ENCODE results near the gene SLC9A9. TPM values are rescaled to one million over a fixed set of nuclear protein-coding genes. Genes with fewer than 3 reads are reported as not detected.

Gene SLC9A9
- total RNA-seq, 3 donors from 2014 or later (not counting 1 experiment from before 2014, with no cell fraction given), result 24.0 to 29.1 (median 27.2) TPM

DNA sequence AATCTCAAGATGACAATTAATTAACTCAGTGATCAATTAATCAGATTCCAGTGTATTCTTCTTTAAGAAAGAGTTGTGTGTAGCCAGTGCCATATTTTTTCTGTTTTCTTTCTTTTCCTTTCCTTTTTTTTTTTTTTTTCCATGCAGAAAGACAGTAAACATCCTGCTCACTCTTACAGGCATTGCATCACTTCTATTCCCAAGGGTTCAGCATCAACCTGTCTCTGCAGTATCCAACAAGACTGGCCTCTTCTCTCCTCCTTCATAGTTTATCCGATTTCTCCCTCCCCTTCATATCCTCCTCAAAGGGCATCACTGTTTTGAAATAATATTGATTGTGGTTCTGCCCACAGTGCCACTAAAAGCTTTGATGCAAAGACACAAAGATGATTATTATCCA, 17.0 kb upstream of the SLC9A9 start:
- Histone ChIP-seq H3K4me3 (ENCODE audit: low read length) (no peak overlapping the region), H3K9me3 (ENCODE audit: control insufficient read depth, insufficient read depth, low read length) (no peaks in the 10 kb centered on the region), H3K27me3 (ENCODE audit: control insufficient read depth, insufficient read depth, low read length) (no peaks in the 10 kb centered on the region), H3K4me1 (ENCODE audit: control insufficient read depth, insufficient read depth, low read length) (no peaks in the 10 kb centered on the region), H3K27ac (ENCODE audit: low read length) (no peak overlapping the region), H3K36me3 (ENCODE audit: control insufficient read depth, insufficient read depth, low read length) (no peaks in the 10 kb centered on the region)
- WGBS (ENCODE audit: insufficient coverage), result 83% methylated on average over 1 of the region's 1 CpG
- Mint-ChIP-seq H3K9me3 (no peaks in the 10 kb centered on the region), H3K4me3 (no peak overlapping the region), H3K27ac (no peak overlapping the region), H3K4me1 (no peaks in the 10 kb centered on the region), H3K36me3 (no peaks in the 10 kb centered on the region), H3K27me3 (ENCODE audit: low read depth in 2 of 2) (peaks cover 16 to 53% of the 10 kb centered on the region in 2 donors)
- intact Hi-C loops (cut with micrococcal nuclease), result no loop called here
- no peak for DNase-seq
- no peak for ATAC-seq
- TF ChIP-seq, protein P1, sequence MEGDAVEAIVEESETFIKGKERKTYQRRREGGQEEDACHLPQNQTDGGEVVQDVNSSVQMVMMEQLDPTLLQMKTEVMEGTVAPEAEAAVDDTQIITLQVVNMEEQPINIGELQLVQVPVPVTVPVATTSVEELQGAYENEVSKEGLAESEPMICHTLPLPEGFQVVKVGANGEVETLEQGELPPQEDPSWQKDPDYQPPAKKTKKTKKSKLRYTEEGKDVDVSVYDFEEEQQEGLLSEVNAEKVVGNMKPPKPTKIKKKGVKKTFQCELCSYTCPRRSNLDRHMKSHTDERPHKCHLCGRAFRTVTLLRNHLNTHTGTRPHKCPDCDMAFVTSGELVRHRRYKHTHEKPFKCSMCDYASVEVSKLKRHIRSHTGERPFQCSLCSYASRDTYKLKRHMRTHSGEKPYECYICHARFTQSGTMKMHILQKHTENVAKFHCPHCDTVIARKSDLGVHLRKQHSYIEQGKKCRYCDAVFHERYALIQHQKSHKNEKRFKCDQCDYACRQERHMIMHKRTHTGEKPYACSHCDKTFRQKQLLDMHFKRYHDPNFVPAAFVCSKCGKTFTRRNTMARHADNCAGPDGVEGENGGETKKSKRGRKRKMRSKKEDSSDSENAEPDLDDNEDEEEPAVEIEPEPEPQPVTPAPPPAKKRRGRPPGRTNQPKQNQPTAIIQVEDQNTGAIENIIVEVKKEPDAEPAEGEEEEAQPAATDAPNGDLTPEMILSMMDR (IDR thresholded peaks at IDR 0.05), result no peak

DNA sequence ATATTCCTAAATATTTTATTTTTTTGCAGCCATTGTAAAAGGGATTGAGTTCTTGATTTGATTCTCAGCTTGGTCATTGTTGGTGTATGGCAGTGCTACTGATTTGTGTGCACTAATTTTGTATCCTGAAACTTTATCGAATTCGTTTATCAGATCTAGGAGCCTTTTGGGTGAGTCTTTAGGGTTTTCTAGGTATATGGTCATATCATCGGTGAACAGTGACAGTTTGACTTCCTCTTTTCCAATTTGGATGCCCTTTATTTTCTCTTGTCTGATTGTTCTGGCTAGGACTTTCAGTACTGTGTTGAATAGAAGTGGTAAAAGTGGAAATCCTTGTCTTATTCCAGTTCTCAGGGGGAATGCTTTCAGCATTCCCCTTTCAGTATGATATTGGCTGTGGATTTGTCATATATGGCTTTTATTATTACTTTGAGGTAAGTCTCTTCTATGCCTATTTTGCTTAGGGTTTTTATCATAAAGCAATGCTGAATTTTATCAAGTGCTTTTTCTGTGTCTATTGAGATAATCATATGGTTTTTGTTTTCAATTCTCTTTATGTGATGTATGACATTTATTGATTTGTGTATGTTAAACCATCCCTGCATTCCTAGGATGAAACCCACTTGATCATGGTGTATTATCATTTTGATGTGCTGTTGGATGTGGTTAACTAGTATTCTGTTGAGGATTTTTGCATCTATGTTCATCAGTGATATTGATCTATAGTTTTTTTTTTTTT, 11.4 kb upstream of the SLC9A9 start:
- WGBS (ENCODE audit: insufficient coverage), result 82% methylated on average over 3 of the region's 3 CpGs
- no peak for ATAC-seq
- intact Hi-C loops (cut with micrococcal nuclease), result no loop called here
- H3K27ac Mint-ChIP-seq, result no peak overlapping the region
- no peaks in the 10 kb centered on the region for H3K4me1 Mint-ChIP-seq
- TF ChIP-seq, protein P1 (IDR thresholded peaks at IDR 0.05), result no peak
- peaks cover 30 to 51% of the 10 kb centered on the region in 2 donors for H3K27me3 Mint-ChIP-seq (ENCODE audit: low read depth in 2 of 2)
- H3K9me3 ChIP-seq (ENCODE audit: control insufficient read depth, insufficient read depth, low read length), result no peaks in the 10 kb centered on the region
- H3K27ac ChIP-seq (ENCODE audit: low read length), result no peak overlapping the region
- no peaks in the 10 kb centered on the region for H3K4me1 ChIP-seq (ENCODE audit: control insufficient read depth, insufficient read depth, low read length)
- no peak overlapping the region for H3K4me3 ChIP-seq (ENCODE audit: low read length)
- H3K36me3 Mint-ChIP-seq, result no peaks in the 10 kb centered on the region
- H3K9me3 Mint-ChIP-seq, result no peaks in the 10 kb centered on the region
- H3K36me3 ChIP-seq (ENCODE audit: control insufficient read depth, insufficient read depth, low read length), result no peaks in the 10 kb centered on the region
- no peak overlapping the region for H3K4me3 Mint-ChIP-seq
- no peaks in the 10 kb centered on the region for H3K27me3 ChIP-seq (ENCODE audit: control insufficient read depth, insufficient read depth, low read length)
- no peak for DNase-seq

DNA sequence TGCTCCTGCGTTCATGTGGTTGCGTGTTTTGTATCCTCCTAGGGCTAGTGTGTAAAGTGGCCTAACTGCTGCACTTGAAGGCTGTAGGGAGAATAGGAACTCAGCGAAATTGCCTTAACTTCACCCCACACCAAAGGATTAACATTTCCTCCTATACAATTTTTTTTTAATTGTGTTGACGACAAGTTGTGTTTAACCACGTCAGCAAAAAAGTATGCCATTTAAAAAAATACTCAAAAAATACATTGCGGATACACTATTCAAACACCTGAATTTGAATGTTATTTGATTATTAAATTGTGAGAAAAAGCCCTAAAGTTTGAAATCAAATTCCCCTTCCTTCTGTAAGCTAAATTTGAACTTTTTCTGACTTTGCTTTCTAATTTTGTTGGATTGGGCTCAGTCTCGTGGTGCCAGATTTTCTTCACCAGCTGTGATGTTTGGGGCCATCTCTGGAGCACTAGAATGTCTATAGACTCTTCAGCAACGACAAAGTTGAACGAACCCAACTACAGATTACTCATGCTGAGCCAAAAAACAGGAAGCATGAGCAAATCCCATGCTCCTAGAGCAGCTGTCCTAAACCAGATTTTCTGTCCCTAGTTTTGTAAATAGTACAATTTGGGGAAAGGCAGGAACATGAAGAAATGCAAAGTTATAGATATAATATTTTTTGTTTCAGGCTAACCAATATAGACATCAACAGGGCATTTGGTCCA, 8.1 kb upstream of the SLC9A9 start:
- DNase-seq (no peak), ATAC-seq (no peak)
- intact Hi-C loops (cut with micrococcal nuclease), result no loop called here
- no peaks in the 10 kb centered on the region for H3K4me1 ChIP-seq (ENCODE audit: control insufficient read depth, insufficient read depth, low read length)
- Mint-ChIP-seq H3K36me3 (no peaks in the 10 kb centered on the region), H3K4me3 (no peak overlapping the region), H3K4me1 (no peaks in the 10 kb centered on the region), H3K9me3 (no peaks in the 10 kb centered on the region), H3K27me3 (ENCODE audit: low read depth in 2 of 2) (peaks cover 23 to 49% of the 10 kb centered on the region in 2 donors), H3K27ac (no peak overlapping the region)
- H3K9me3 ChIP-seq (ENCODE audit: control insufficient read depth, insufficient read depth, low read length), result no peaks in the 10 kb centered on the region
- no peak overlapping the region for H3K27ac ChIP-seq (ENCODE audit: low read length)
- TF ChIP-seq, protein P1 (IDR thresholded peaks at IDR 0.05), result no peak
- no peaks in the 10 kb centered on the region for H3K36me3 ChIP-seq (ENCODE audit: control insufficient read depth, insufficient read depth, low read length)
- WGBS (ENCODE audit: insufficient coverage), result 88% methylated on average over 7 of the region's 9 CpGs
- H3K4me3 ChIP-seq (ENCODE audit: low read length), result no peak overlapping the region
- H3K27me3 ChIP-seq (ENCODE audit: control insufficient read depth, insufficient read depth, low read length), result no peaks in the 10 kb centered on the region

All from natural killer cell (primary cell).